Measurements from ENCODE around the gene SEPTIN5. TPM values are rescaled to one million over a fixed set of nuclear protein-coding genes. Genes with fewer than 3 reads are reported as not detected.
A peak's percentile ranks its signal among the peaks of the same experiment; 100 is the strongest.

The SEPTIN5 gene
- total RNA-seq, 1 experiment from 2014 or later, result 1.00 TPM

DNA sequence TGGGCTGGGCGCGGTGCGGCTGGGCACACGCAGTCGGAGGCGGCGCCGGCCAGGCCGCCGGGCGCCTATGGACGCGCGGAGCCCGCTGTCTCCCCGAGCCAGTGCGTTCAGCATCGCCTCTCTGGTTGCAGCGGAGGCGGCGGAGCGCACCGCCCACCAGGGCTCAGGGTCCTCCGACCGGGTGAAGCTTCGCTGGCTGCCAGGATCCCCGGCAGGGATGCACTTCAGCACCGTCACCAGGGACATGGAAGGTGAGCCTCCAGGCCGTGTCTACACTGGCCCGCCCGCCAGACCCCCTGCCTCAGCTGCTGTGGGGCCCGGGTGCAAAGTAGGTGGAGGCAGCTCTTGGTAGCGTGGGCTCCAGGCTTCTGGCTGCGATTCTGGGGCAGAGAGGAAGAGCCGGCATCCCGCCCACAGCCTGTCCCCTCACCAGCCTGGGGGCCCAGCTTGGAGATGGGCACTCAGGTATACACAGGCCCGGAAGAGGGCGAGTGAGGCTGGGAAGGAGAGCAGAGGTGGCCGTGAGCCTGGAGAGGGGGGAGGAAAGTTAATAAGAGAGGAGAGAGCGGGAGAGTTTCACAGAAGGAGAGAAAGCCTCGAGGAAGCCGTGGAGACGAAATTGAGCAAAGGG is 45.2 kb downstream of the SEPTIN5 start:
- H3K36me3 Mint-ChIP-seq (ENCODE audit: insufficient read depth, unreplicated experiment), result no peaks in the 10 kb centered on the region
- TF ChIP-seq, protein P1, sequence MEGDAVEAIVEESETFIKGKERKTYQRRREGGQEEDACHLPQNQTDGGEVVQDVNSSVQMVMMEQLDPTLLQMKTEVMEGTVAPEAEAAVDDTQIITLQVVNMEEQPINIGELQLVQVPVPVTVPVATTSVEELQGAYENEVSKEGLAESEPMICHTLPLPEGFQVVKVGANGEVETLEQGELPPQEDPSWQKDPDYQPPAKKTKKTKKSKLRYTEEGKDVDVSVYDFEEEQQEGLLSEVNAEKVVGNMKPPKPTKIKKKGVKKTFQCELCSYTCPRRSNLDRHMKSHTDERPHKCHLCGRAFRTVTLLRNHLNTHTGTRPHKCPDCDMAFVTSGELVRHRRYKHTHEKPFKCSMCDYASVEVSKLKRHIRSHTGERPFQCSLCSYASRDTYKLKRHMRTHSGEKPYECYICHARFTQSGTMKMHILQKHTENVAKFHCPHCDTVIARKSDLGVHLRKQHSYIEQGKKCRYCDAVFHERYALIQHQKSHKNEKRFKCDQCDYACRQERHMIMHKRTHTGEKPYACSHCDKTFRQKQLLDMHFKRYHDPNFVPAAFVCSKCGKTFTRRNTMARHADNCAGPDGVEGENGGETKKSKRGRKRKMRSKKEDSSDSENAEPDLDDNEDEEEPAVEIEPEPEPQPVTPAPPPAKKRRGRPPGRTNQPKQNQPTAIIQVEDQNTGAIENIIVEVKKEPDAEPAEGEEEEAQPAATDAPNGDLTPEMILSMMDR (IDR thresholded peaks at IDR 0.05; ENCODE audit: insufficient read depth in 1 of 2, low read depth in 1 of 2, low read length in 1 of 2, severe bottlenecking in 1 of 2, unreplicated experiment in 1 of 2), result no peak
- ChIA-PET POLR2A (no interaction called here), CTCF (no interaction called here)
- peaks cover 7% of the 10 kb centered on the region for H3K27me3 Mint-ChIP-seq (ENCODE audit: insufficient read depth, unreplicated experiment)
- H3K4me1 Mint-ChIP-seq (ENCODE audit: low read depth, unreplicated experiment), result peaks cover 17% of the 10 kb centered on the region
- Histone ChIP-seq H3K36me3 (ENCODE audit: control insufficient read depth, insufficient read depth, low read length) (no peaks in the 10 kb centered on the region), H3K4me3 (ENCODE audit: low read depth, low read length) (no peak overlapping the region), H3K27me3 (replicated peaks; ENCODE audit: control insufficient read depth, insufficient read depth, low read length) (no peaks in the 10 kb centered on the region; the same call in 1 of the 2 replicates), H3K4me1 (peaks cover 16% of the 10 kb centered on the region), H3K9me3 (no peaks in the 10 kb centered on the region)
- BruUV-seq (replicated peaks), result no TSS peak
- intact Hi-C loops (cut with micrococcal nuclease; ENCODE audit: unreplicated experiment), result no loop called here
- peak overlapping the region; percentile 84 for H3K4me3 Mint-ChIP-seq (ENCODE audit: unreplicated experiment)
- no peaks in the 10 kb centered on the region for H3K9me3 Mint-ChIP-seq (ENCODE audit: unreplicated experiment)
- no peak for DNase-seq
- H3K27ac Mint-ChIP-seq (ENCODE audit: unreplicated experiment), result peak overlapping the region; percentile 12

DNA sequence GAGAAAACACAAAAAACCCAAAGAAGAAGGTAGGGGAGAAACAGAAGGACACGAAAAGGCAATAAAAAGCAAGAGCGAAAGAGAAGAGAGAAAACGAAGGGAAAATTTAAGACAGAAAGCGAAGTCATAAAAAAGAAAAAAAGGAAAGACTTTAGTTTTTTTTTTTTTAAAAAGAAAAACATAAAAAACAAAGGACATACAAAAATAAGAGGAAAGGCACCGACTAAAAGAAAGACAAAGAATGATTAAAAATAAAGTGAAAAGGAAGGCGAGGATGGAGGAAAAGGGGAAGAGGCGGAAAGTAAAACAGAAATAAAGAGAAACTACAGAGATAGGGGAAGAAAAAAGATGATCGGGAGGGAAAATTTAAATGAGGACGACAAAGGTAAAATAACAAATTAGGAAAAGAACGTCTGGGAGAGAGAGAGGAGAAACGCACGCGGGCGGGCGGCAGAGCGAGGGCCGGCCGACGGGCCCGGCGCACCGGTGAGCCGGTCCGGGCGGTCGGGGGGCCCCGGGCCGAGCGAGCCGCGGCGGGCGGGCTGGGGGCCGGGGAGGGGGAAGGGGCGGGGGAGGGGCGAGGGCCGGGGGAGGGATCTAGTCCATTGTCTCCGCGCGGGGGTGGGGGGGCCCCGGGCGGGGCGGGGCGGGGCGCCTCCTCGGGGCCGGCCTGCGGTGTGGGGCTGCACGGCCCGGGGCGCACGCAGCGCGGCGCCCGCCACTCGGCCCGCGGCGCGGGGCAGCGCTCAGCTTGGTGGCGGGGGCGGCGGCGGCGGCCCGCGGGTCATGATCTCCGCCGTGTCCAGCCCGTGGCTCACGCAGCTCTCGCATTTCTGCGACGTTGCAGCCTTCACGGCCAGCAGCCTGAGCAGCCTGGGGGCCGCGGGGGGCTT is 46.0 kb downstream of the SEPTIN5 start, which contains the start of gene TBX1:
Gene TBX1 (plus strand): TSS at position 721 of the 893 bp plus-strand sequence. CDS start 66 bp downstream, at position 787.
- H3K9me3 ChIP-seq, result no peaks in the 10 kb centered on the region
- Mint-ChIP-seq H3K4me1 (ENCODE audit: low read depth, unreplicated experiment) (peaks cover 17% of the 10 kb centered on the region), H3K9me3 (ENCODE audit: unreplicated experiment) (no peaks in the 10 kb centered on the region), H3K4me3 (ENCODE audit: unreplicated experiment) (peak within 1 kb of the TSS; percentile 84), H3K36me3 (ENCODE audit: insufficient read depth, unreplicated experiment) (no peaks in the 10 kb centered on the region), H3K27me3 (ENCODE audit: insufficient read depth, unreplicated experiment) (peaks cover 7% of the 10 kb centered on the region), H3K27ac (ENCODE audit: unreplicated experiment) (peak within 1 kb of the TSS; percentile 12)
- no peak for DNase-seq
- H3K4me3 ChIP-seq (ENCODE audit: low read depth, low read length), result peak within 1 kb of the TSS; percentile 32
- peaks cover 16% of the 10 kb centered on the region for H3K4me1 ChIP-seq
- TF ChIP-seq, protein P1 (IDR thresholded peaks at IDR 0.05; ENCODE audit: insufficient read depth in 1 of 2, low read depth in 1 of 2, low read length in 1 of 2, severe bottlenecking in 1 of 2, unreplicated experiment in 1 of 2), result no peak
- ChIA-PET CTCF (interaction anchor here (1.8 kb wide), 1 partner anchor 30 kb away, joined by 4 read pairs; no protein-coding TSS in a partner anchor), POLR2A (no interaction called here)
- no peaks in the 10 kb centered on the region for H3K36me3 ChIP-seq (ENCODE audit: control insufficient read depth, insufficient read depth, low read length)
- no peaks in the 10 kb centered on the region for H3K27me3 ChIP-seq (replicated peaks; ENCODE audit: control insufficient read depth, insufficient read depth, low read length)
- BruUV-seq (replicated peaks), result no TSS peak
- intact Hi-C loops (cut with micrococcal nuclease; ENCODE audit: unreplicated experiment), result no loop called here

DNA sequence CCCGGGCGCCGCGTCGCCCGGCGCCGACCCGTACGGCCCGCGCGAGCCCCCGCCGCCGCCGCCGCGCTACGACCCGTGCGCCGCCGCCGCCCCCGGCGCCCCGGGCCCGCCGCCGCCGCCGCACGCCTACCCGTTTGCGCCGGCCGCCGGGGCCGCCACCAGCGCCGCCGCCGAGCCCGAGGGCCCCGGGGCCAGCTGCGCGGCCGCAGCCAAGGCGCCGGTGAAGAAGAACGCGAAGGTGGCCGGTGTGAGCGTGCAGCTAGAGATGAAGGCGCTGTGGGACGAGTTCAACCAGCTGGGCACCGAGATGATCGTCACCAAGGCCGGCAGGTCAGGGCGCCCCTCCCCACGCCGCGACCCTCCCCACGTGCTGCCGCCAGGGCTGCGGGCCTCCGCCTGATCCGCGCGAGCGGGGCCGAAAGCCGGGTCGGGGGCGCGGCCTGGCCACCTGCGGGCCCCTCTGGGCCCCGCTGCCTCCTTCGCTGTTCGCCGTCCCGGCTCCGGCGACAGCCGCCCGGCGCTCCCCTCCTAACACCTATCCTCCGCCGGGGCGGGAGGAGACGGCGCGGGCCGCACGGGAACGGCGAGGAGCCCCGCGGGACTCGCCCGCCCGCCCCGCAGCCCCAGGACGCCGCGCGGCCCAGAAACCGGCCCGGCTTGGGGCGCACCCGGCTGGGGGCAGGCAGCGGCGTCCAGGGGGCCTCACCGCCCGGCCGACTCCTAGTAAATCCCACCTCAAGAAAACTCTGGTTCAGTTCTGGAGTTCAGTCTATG is 46.8 kb downstream of the SEPTIN5 start:
- H3K27me3 ChIP-seq (replicated peaks; ENCODE audit: control insufficient read depth, insufficient read depth, low read length), result no peaks in the 10 kb centered on the region
- no peaks in the 10 kb centered on the region for H3K9me3 ChIP-seq
- CTCF ChIA-PET, result interaction anchor here (0.6 to 1.8 kb wide), 4 partner anchors 7 to 40 kb away, joined by 3 to 8 read pairs (median 4); no protein-coding TSS in a partner anchor
- Mint-ChIP-seq H3K27me3 (ENCODE audit: insufficient read depth, unreplicated experiment) (peaks cover 7% of the 10 kb centered on the region), H3K4me3 (ENCODE audit: unreplicated experiment) (peak overlapping the region; percentile 66), H3K4me1 (ENCODE audit: low read depth, unreplicated experiment) (peaks cover 17% of the 10 kb centered on the region), H3K27ac (ENCODE audit: unreplicated experiment) (no peak overlapping the region), H3K9me3 (ENCODE audit: unreplicated experiment) (no peaks in the 10 kb centered on the region), H3K36me3 (ENCODE audit: insufficient read depth, unreplicated experiment) (no peaks in the 10 kb centered on the region)
- no peak for DNase-seq
- peak overlapping the region; percentile 32 for H3K4me3 ChIP-seq (ENCODE audit: low read depth, low read length)
- no peaks in the 10 kb centered on the region for H3K36me3 ChIP-seq (ENCODE audit: control insufficient read depth, insufficient read depth, low read length)
- intact Hi-C loops (cut with micrococcal nuclease; ENCODE audit: unreplicated experiment), result no loop called here
- H3K4me1 ChIP-seq, result peaks cover 11% of the 10 kb centered on the region
- POLR2A ChIA-PET, result no interaction called here
- TF ChIP-seq, protein P1 (IDR thresholded peaks at IDR 0.05; ENCODE audit: insufficient read depth in 1 of 2, low read depth in 1 of 2, low read length in 1 of 2, severe bottlenecking in 1 of 2, unreplicated experiment in 1 of 2), result no peak
- BruUV-seq (replicated peaks), result no TSS peak

Data from Caco-2 (cell line).